HG03196 (cell line): ENCODE measurements around the gene STK11IP.
A peak's percentile ranks its signal among the peaks of the same experiment; 100 is the strongest.

Experiments
- ATAC-seq: cut with Tn5 transposase; IDR thresholded peaks from one replicate; pipeline ENCODE4 v1.9.1; 2021; ENCODE audit not compliant: unreplicated experiment

STK11IP gene

GRCh38 chr2:219631406-219631891 is 33.8 kb downstream of the STK11IP start:
- ATAC-seq = no peak

DNA sequence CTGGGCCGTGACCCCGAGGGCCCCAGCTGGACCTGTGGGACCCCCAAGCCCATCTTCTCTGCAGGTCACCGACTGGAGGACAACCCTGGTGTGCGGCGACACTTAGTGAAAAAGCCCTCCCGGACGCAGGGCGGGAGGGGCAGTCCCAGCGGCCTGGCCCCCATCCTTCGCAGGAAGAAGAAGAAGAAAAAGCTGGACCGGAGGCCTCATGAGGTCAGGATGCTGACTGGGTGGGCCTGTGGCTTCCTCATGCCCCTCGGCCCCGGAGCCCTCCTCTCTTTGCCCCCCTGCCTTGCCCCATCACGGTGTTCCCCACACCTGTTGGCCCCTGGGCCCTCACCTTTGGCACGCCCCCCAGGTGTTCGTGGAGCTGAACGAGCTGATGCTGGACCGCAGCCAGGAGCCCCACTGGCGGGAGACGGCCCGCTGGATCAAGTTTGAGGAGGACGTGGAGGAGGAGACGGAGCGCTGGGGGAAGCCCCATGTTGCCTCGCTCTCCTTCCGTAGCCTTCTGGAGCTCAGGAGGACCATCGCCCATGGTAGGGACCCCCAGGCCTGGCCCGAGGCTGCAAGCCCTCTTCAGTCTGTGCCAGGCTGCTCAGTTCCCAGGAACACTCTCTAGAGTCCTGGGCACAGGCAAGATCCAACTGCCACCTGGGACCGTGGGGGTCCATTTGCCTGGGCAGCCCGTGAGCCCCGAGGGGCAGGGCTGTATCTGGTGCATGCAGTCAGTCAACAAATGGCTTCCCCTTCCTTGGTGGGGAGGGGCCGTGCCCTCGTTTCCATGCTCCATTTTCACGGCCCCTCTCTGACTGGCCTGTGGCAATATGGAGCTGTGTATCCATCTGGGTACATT is 34.5 kb downstream of the STK11IP start:
- no peak for ATAC-seq

GRCh38 chr2:219632760-219633105 is 35.1 kb downstream of the STK11IP start:
- no peak for ATAC-seq

DNA sequence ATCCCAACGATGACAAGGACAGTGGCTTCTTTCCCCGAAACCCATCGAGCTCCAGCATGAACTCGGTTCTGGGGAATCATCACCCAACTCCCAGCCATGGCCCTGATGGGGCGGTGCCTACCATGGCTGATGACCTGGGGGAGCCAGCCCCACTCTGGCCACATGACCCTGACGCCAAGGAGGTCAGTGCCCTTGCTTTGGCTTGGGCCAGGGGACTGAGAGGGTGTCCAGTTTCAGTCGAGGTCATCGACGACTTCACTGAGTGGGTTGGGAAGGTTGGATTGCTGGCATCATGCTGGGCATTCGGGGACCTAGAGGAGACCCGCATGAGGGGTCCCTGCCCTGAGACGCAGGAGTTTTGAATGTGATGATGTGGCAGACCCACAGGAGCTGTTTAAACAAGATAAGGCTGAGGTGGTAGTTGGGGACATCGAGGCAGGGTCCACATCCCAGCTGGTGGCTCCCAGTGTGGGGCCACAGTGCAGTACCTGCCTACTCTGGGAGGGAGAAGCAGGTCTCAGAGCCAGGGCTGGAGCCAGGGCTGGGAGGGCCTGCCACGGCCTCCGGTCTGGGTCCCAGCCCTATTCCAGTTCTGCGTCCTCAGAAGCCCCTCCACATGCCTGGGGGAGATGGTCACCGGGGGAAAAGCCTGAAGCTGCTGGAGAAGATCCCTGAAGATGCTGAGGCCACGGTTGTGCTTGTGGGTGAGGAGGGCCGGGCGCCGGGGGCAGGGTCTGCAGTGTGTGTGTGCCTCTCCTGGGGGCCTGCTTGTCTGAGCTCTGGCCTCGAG is 35.8 kb downstream of the STK11IP start:
- no peak for ATAC-seq

DNA sequence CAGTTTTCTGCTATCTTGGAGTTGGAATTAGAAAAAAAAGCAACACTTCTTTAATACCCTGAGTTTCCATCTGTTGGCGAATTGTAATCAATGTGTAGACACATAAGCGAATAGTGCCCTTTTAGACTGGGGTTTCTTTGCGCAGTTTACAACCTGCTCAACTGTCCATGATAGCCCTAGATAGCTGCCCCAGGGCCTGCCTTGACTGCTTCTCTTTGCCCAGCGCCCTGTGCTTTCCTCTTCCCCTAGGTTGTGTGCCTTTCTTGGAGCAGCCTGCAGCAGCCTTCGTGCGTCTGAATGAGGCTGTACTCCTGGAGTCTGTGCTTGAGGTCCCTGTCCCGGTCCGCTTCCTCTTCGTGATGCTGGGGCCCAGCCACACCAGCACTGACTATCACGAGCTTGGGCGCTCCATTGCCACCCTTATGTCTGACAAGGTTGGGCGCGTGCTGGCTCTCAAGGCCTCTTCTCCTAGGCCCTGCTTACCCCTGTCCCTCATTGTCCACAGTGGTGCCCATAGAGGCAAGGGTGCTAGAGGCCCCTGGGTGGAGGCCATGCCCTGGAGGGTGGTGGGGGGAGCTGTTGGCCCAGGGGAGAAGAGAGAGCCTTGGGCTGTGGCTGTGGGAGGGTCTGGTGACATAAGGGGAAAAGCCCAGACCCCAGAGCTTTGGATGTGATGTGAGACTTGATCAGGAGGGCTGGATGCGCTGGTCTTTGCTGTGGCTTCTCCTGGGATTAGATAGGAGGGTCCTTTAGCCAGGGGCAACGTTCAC is 36.7 kb downstream of the STK11IP start:
- ATAC-seq = no peak

DNA sequence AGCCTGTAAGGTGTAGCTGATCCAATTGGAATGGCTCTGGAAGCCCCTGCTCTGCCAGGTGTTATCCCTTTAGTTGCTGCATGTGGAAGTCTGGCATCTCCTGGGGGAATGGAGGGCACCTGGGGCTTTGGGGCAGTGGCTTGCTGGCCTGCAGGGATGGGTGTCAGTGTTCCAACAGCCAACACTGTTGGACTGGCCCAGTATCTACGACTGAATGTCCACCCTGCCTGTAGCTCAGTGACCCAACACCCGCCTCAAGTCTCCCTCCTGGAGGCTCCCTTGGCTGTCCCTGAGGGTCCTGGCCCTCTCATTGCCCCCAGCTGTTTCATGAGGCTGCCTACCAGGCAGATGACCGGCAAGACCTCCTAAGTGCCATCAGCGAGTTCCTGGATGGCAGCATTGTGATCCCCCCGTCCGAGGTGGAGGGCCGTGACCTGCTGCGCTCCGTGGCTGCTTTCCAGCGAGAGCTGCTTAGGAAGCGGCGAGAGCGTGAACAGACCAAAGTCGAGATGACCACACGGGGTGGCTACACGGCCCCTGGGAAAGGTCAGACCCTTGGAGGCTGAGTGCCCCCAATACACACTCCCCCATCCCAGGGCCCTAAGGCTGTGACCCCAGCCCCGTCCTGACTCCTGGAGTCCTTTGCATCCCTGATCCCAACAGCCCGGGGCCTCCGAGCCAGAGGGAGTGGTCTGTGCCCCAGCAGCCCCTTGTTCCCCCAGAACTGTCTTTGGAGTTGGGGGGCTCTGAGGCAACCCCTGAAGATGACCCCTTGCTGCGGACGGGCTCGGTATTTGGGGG is 37.5 kb downstream of the STK11IP start:
- ATAC-seq = no peak

GRCh38 chr2:219636144-219636915 is 38.7 kb downstream of the STK11IP start:
- no peak for ATAC-seq

DNA sequence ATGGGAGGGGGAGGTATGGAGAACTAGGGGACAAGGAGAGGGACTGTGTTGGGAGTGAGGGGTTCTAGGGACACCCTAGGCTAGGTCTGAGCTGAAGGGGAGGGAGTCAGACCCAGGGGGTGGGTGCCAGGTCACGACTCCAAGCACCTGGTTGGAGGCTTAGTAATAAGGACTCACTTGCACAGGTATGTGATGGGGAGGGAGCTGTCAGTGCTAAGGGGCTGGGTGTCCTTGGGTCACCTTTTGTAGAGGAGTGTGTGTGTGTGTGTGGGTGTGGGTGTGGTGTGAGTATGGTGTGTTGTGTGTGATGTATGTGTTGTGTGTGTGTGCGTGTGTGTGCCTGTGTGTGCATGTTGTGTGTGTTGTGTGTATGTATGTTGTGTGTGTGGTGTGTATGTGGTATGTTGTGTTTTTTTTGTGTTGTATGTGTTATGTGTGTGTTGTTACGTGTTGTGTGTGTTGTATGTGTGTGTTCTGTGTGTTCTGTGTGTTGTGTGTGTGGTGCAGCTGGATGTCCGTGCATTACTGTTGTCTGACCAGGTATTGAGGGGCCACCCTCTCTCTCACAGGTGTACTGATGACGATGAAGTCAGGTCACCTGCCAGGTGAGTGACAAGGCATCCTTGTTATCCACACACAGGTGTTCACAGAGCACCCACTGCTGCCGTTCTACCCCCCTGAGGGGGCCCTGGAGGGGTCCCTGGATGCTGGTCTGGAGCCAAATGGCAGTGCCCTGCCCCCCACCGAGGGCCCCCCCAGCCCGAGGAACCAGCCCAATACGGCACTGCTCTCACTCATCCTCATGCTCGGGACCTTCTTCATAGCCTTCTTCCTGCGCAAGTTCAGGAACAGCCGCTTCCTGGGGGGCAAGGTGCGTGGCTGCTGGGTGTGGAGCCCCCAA is 39.5 kb downstream of the STK11IP start:
- no peak for ATAC-seq

- no peak for ATAC-seq
Observed at GRCh38 chr2:219637842-219638185, 40.2 kb downstream of the STK11IP start.

DNA sequence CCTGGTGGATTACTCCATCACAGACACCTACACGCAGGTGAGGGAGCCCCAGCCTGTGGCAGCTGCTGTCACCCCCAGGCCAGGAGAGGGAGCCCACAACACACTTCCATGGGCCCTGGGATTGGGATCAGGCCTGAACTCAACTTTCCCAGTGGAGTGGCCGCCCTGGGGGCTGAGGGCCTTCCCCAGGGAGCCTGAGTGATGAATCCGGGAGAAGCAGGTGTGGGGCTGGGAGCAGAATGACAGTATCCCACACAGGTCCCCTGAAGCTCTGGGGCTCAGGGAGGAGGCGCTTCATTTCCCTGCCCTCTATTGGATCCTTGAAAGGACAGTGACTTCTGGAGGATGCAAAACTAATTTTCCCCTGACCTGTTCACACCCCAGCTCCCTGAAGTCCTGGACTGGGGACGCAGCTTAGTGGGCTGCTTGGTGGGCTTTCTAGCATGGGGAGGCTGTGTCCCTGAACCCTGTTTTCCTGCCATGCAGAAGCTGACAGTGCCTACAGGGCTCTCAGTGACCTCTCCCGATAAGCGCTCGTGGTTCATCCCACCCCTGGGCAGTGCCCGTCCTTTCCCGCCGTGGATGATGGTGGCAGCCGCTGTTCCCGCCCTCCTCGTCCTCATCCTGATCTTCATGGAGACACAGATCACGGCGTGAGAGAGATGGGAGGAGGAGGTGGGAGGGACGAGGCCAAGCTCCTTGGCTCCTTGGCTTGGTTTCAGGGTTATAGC is 40.7 kb downstream of the STK11IP start:
- ATAC-seq = no peak

DNA sequence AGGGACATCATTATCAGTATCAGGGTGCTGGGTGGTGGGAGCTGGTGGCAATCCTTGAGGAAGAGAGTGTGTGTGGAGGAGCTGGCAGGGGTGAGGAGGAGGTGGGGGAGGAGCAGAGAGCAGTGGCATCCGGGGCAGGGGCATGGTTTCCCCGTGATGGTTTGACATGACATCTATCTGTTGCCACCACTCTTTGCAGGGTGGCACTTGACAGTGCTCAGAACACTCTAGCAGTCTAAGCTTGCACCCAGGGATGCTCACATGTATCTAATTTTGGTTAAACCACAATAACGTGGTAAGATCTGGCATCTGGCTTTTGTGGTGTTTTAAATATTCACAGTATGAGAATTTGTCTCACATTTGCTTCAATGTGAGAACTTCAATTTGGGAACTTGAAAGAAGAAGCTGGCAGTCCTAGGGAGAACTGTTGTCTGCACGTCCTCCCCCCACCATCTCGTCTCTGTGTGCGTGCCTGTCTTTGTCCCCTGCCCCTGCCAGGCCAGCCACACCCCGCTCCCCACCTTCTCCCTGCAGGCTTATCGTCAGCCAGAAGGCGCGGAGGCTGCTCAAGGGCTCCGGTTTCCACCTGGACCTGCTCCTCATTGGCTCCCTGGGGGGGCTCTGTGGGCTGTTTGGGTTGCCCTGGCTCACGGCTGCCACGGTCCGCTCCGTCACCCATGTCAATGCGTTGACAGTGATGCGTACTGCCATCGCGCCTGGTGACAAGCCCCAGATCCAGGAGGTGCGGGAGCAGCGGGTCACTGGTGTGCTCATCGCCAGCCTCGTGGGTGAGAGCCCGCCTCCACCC is 41.5 kb downstream of the STK11IP start:
- no peak for ATAC-seq

- no peak for ATAC-seq
Observed at GRCh38 chr2:219641390-219642068, 43.9 kb downstream of the STK11IP start.

- no peak for ATAC-seq
Observed at GRCh38 chr2:219642069-219642454, 44.4 kb downstream of the STK11IP start.

DNA sequence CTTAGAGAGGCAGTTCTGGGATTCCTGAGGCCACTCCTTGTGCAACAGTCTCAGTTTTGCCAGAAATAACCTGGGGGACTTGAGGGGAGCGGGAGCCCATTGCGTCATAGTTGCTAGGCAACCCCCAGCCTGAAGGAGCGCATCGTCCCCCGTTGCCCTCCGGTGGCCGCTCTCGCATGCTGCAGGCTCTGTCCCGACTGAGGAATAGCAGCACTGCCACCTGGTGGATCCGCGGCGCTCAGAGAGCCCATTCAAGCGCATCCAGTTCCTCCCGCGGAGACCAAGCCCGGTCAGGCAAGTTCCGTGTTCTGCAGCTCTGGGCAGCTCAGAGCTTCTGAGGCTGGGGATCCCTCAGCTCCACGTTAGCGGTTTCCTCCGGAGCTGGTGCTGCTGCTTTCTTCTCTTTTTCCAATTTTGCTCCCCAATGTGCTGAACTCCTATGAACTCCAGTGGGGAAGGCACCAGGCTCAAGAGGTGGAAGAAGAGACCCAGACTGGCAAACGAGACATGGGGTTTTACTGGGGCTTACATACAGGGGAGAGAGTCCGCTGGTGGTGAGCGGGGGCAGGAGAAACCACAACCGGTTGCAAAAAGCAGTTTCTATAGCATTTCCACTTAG is 44.9 kb downstream of the STK11IP start:
- peak; percentile 98 for ATAC-seq

GRCh38 chr2:219643084-219643473 is 45.4 kb downstream of the STK11IP start:
- no peak for ATAC-seq

DNA sequence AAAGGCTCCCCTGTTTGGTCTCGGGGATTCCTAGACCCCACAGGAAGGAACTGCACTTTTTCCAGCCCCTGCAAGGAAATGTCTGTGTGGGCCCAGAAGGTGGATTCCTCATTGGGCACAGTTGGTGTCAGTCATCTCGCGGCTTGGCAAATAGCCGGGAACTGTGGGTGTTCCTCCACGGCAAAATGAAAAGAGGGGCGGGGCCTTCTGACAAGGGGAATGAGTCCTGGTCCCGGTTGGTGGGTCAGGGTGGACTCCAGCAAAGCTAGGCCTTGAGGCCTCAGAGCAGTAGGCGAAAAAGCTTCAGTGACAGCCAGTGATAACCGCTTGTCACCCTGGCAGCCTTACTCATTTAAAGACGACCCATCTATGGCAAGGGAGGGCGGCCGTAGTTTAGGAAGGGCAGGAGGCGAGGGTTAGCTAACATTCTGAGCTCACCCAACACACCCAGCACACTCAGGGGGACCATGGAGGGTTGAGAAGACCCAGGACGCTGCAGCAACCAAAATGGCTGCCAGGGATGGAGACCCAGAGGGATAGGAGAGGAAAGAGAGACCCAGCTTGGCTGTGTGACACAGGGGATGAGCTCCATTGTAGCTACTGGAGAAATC is 46.2 kb downstream of the STK11IP start:
- no peak for ATAC-seq
